ENCODE results near the gene NGF. TPM values are rescaled to one million over a fixed set of nuclear protein-coding genes. Genes with fewer than 3 reads are reported as not detected.
"Not testable (repeated sequence)": the region's sequence is repeated elsewhere in the genome, so short reads cannot be mapped to it uniquely, and the experiment has no call there.

NGF gene
- total RNA-seq, 1 donor from 2014 or later = 0.83 TPM

DNA sequence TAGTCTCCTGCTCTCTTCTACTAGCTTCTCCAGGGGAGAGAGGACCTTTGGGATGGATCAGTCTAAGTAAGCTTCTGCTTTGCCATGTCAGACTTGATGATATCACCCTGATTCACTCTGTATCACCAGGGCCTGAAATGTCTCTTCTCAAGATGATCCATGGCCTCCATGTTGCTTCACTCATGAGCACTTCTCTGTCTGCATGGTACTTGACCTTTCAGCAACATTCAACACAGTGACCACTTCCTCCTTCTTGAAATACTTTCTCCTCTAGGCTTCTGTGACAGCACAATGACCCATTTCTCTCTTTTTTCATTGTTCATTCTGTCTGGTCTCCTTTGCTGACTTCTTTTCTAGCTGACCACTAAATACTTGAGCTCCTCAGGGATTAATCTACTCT lies 35.3 kb upstream of the NGF start:
- no peak for DNase-seq
- H3K27ac Mint-ChIP-seq (ENCODE audit: unreplicated experiment) = no peak overlapping the region
- no peaks in the 10 kb centered on the region for H3K9me3 Mint-ChIP-seq (ENCODE audit: unreplicated experiment)
- H3K27me3 Mint-ChIP-seq (ENCODE audit: unreplicated experiment) = no peaks in the 10 kb centered on the region
- TF ChIP-seq CTCF (IDR thresholded peaks at IDR 0.05; ENCODE audit: partially characterized antibody, unreplicated experiment) = no peak
- H3K4me3 Mint-ChIP-seq (ENCODE audit: unreplicated experiment) = no peak overlapping the region
- H3K36me3 Mint-ChIP-seq (ENCODE audit: unreplicated experiment) = peaks cover 1% of the 10 kb centered on the region
- H3K4me1 Mint-ChIP-seq (ENCODE audit: low read depth, unreplicated experiment) = no peaks in the 10 kb centered on the region

GRCh38 chr1:115365738-115366137 lies 27.7 kb upstream of the NGF start:
- Mint-ChIP-seq H3K4me3 (ENCODE audit: unreplicated experiment) (no peak overlapping the region), H3K9me3 (ENCODE audit: unreplicated experiment) (peaks cover 13% of the 10 kb centered on the region), H3K4me1 (ENCODE audit: low read depth, unreplicated experiment) (peaks cover 1% of the 10 kb centered on the region), H3K27ac (ENCODE audit: unreplicated experiment) (no peak overlapping the region), H3K27me3 (ENCODE audit: unreplicated experiment) (peaks cover 4% of the 10 kb centered on the region), H3K36me3 (ENCODE audit: unreplicated experiment) (peaks cover 19% of the 10 kb centered on the region)
- DNase-seq = no peak
- no peak for TF ChIP-seq CTCF (IDR thresholded peaks at IDR 0.05; ENCODE audit: partially characterized antibody, unreplicated experiment)

DNA sequence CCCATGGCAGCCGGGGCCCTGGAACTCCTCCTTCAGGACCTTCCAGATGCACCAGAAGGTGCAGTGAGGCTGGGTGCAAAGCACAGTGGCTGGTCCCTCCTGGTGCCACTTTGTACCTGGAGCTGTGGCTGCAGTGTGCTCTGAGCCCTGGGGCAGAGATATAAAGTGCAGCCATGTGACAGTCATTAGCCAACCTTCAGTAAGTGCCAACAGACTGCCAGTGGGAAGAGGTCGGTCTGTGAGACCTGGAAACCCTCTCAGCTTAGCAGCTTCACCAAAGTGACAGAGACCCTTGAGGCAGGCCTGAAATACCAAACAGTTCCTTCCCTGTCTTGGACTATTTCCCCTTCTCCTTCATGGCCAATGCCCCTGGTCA lies 26.7 kb upstream of the NGF start:
- Mint-ChIP-seq H3K36me3 (ENCODE audit: unreplicated experiment) (peaks cover 19% of the 10 kb centered on the region), H3K9me3 (ENCODE audit: unreplicated experiment) (peaks cover 13% of the 10 kb centered on the region), H3K27me3 (ENCODE audit: unreplicated experiment) (peaks cover 4% of the 10 kb centered on the region), H3K4me1 (ENCODE audit: low read depth, unreplicated experiment) (peaks cover 1% of the 10 kb centered on the region), H3K27ac (ENCODE audit: unreplicated experiment) (no peak overlapping the region), H3K4me3 (ENCODE audit: unreplicated experiment) (no peak overlapping the region)
- no peak for DNase-seq
- TF ChIP-seq CTCF (IDR thresholded peaks at IDR 0.05; ENCODE audit: partially characterized antibody, unreplicated experiment) = no peak

DNA sequence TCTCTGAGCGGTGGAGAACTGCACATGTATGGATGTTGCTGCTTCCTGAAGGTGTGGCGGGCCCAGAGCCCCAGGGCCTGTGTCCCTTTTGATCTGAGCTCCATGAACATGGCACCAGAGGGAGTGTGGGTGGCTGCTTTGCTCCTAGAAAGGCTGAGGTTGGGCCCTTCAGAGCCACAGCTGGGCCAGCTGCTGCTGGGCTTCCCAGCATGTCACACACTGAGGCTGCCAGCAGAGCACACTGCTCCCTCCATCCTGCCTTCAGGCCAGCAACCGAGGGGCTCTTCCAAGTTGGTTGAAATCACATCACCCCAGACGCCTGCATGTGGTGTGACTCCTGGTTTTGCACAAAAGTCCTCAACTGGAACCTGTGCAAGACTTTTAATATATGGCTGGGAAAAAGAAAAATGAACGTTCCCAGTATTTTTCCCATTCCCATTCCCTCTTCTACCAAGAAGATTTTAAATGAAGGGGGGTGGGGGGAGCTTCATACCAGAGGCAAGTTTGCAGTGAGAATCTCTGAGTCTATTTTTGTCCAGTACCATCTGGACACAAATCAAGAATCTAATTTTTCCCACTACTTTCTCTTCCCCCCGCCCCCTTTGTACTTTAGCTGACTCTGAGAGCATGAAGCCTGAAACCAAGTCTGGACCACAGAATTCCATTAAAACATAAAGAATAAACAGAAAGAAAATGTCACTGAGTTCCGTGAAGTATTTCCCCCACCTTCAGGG lies 26.2 kb upstream of the NGF start:
- no peak overlapping the region for H3K4me3 Mint-ChIP-seq (ENCODE audit: unreplicated experiment)
- no peak overlapping the region for H3K27ac Mint-ChIP-seq (ENCODE audit: unreplicated experiment)
- no peak for TF ChIP-seq CTCF (IDR thresholded peaks at IDR 0.05; ENCODE audit: partially characterized antibody, unreplicated experiment)
- peaks cover 1% of the 10 kb centered on the region for H3K4me1 Mint-ChIP-seq (ENCODE audit: low read depth, unreplicated experiment)
- H3K36me3 Mint-ChIP-seq (ENCODE audit: unreplicated experiment) = peaks cover 19% of the 10 kb centered on the region
- DNase-seq = no peak
- H3K27me3 Mint-ChIP-seq (ENCODE audit: unreplicated experiment) = peaks cover 4% of the 10 kb centered on the region
- H3K9me3 Mint-ChIP-seq (ENCODE audit: unreplicated experiment) = peaks cover 13% of the 10 kb centered on the region

GRCh38 chr1:115363171-115363570 lies 25.1 kb upstream of the NGF start:
- no peak for TF ChIP-seq CTCF (IDR thresholded peaks at IDR 0.05; ENCODE audit: partially characterized antibody, unreplicated experiment)
- Mint-ChIP-seq H3K27me3 (ENCODE audit: unreplicated experiment) (peaks cover 4% of the 10 kb centered on the region), H3K4me3 (ENCODE audit: unreplicated experiment) (no peak overlapping the region), H3K9me3 (ENCODE audit: unreplicated experiment) (peaks cover 17% of the 10 kb centered on the region), H3K27ac (ENCODE audit: unreplicated experiment) (no peak overlapping the region), H3K4me1 (ENCODE audit: low read depth, unreplicated experiment) (peaks cover 1% of the 10 kb centered on the region), H3K36me3 (ENCODE audit: unreplicated experiment) (peaks cover 19% of the 10 kb centered on the region)
- no peak for DNase-seq

GRCh38 chr1:115360505-115361129 lies 22.6 kb upstream of the NGF start:
- not testable (repeated sequence) for DNase-seq; H3K27ac Mint-ChIP-seq (ENCODE audit: unreplicated experiment); H3K4me1 Mint-ChIP-seq (ENCODE audit: low read depth, unreplicated experiment); H3K4me3 Mint-ChIP-seq (ENCODE audit: unreplicated experiment); H3K27me3 Mint-ChIP-seq (ENCODE audit: unreplicated experiment)
- Mint-ChIP-seq H3K9me3 (ENCODE audit: unreplicated experiment) (peaks cover 17% of the 10 kb centered on the region), H3K36me3 (ENCODE audit: unreplicated experiment) (peaks cover 19% of the 10 kb centered on the region)

DNA sequence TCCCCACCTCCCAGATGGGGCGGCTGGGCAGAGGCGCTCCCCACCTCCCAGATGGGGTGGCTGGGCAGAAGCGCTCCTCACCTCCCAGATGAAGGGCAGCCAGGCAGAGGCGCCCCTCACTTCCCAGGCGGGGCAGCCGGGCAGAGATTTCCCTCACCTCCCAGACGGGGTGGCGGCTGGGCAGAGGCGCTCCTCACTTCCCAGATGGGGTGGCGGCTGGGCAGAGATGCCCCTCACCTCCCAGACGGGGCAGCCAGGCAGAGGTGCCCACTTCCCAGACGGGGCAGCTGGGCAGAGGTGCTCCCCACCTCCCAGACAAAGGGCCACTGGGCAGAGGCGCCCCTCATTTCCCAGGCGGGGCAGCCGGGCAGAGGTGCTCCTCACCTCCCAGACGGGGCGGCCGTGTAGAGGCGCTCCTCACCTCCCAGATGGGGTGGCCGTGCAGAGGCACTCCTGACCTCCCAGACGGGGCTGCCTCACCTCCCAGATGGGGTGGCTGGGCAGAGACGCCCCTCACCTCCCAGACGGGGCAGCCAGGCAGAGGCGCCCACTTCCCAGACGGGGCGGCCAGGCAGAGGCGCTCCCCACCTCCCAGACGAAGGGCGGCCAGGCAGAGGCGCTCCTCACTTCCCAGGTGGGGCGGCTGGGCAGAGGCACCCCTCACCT lies 21.9 kb upstream of the NGF start:
- H3K4me3 Mint-ChIP-seq (ENCODE audit: unreplicated experiment) = not testable (repeated sequence)

More for the DNA sequence above, 21.9 kb upstream of the NGF start:
- not testable (repeated sequence) for H3K27me3 Mint-ChIP-seq (ENCODE audit: unreplicated experiment); DNase-seq; H3K27ac Mint-ChIP-seq (ENCODE audit: unreplicated experiment); H3K4me1 Mint-ChIP-seq (ENCODE audit: low read depth, unreplicated experiment)
- Mint-ChIP-seq H3K36me3 (ENCODE audit: unreplicated experiment) (peaks cover 19% of the 10 kb centered on the region), H3K9me3 (ENCODE audit: unreplicated experiment) (peaks cover 17% of the 10 kb centered on the region)

All from glutamatergic neuron (in vitro differentiated cells).